ENCODE results near the gene RIMS4.
"Not testable (repeated sequence)": the region's sequence is repeated elsewhere in the genome, so short reads cannot be mapped to it uniquely, and the experiment has no call there.

Gene RIMS4

GRCh38 chr20:44830523-44830922 lies 20.2 kb upstream of the RIMS4 start:
- DNase-seq, result no peak

- no peak for DNase-seq
Observed at GRCh38 chr20:44829688-44830087, 19.3 kb upstream of the RIMS4 start.

GRCh38 chr20:44828640-44829039 lies 18.3 kb upstream of the RIMS4 start:
- no peak for DNase-seq

- no peak for DNase-seq
Observed at GRCh38 chr20:44827401-44827800, 17.1 kb upstream of the RIMS4 start.

GRCh38 chr20:44821576-44821975 lies 11.2 kb upstream of the RIMS4 start:
- DNase-seq, result not testable (repeated sequence)

GRCh38 chr20:44819936-44820335 lies 9.6 kb upstream of the RIMS4 start:
- DNase-seq, result no peak

GRCh38 chr20:44817143-44817910 lies 7.0 kb upstream of the RIMS4 start:
- DNase-seq, result no peak

GRCh38 chr20:44814937-44815336 lies 4.6 kb upstream of the RIMS4 start:
- DNase-seq, result no peak

- no peak for DNase-seq
Observed at GRCh38 chr20:44811150-44811685, 872 bp upstream of the RIMS4 start.

- DNase-seq, result no peak
Observed at GRCh38 chr20:44810061-44810390, 320 bp downstream of the RIMS4 start.

GRCh38 chr20:44809380-44810060 lies 826 bp downstream of the RIMS4 start:
- no peak for DNase-seq

- no peak for DNase-seq
Observed at GRCh38 chr20:44807684-44808056, 2.7 kb downstream of the RIMS4 start.

GRCh38 chr20:44807051-44807683 lies 3.2 kb downstream of the RIMS4 start:
- DNase-seq, result no peak

GRCh38 chr20:44805979-44806620 lies 4.2 kb downstream of the RIMS4 start:
- DNase-seq, result no peak

GRCh38 chr20:44805335-44805978 lies 4.9 kb downstream of the RIMS4 start:
- no peak for DNase-seq

- DNase-seq, result no peak
Observed at GRCh38 chr20:44803383-44803941, 6.9 kb downstream of the RIMS4 start.

GRCh38 chr20:44802702-44803101 lies 7.6 kb downstream of the RIMS4 start:
- no peak for DNase-seq

- DNase-seq, result no peak
Observed at GRCh38 chr20:44800391-44801046, 9.8 kb downstream of the RIMS4 start.

GRCh38 chr20:44799691-44800090 lies 10.7 kb downstream of the RIMS4 start:
- no peak for DNase-seq

GRCh38 chr20:44796758-44797457 lies 13.4 kb downstream of the RIMS4 start:
- no peak for DNase-seq

GRCh38 chr20:44796311-44796710 lies 14.0 kb downstream of the RIMS4 start:
- DNase-seq, result no peak
